ENCODE results near the gene YPEL3. TPM values are rescaled to one million over a fixed set of nuclear protein-coding genes. Genes with fewer than 3 reads are reported as not detected.
A peak's percentile ranks its signal among the peaks of the same experiment; 100 is the strongest.

Gene YPEL3
- total RNA-seq, 4 donors from 2014 or later: 97.2 to 197 (median 154) TPM

GRCh38 chr16:30063278-30063892 lies 32.6 kb downstream of the YPEL3 start:
- Histone ChIP-seq H3K36me3 (peaks cover 0 to 19% of the 10 kb centered on the region in 2 donors), H3K27me3 (no peaks in the 10 kb centered on the region), H3K4me3 (peak overlapping the region; percentile 75 to 91 (median 82)), H3K4me1 (peaks cover 57 to 61% of the 10 kb centered on the region in 2 donors), H3K9me3 (no peaks in the 10 kb centered on the region), H3K27ac (peak overlapping the region; percentile 97 to 100 (median 100))
- ATAC-seq (peak in 1 of 2 donors; percentile 0), DNase-seq (no peak)
- TF ChIP-seq, protein P1, sequence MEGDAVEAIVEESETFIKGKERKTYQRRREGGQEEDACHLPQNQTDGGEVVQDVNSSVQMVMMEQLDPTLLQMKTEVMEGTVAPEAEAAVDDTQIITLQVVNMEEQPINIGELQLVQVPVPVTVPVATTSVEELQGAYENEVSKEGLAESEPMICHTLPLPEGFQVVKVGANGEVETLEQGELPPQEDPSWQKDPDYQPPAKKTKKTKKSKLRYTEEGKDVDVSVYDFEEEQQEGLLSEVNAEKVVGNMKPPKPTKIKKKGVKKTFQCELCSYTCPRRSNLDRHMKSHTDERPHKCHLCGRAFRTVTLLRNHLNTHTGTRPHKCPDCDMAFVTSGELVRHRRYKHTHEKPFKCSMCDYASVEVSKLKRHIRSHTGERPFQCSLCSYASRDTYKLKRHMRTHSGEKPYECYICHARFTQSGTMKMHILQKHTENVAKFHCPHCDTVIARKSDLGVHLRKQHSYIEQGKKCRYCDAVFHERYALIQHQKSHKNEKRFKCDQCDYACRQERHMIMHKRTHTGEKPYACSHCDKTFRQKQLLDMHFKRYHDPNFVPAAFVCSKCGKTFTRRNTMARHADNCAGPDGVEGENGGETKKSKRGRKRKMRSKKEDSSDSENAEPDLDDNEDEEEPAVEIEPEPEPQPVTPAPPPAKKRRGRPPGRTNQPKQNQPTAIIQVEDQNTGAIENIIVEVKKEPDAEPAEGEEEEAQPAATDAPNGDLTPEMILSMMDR (IDR thresholded peaks at IDR 0.05 in 4 of 5, conservative IDR thresholded peaks at IDR 0.05 in 1 of 5): no peak
- no peak for TF ChIP-seq POLR2A (IDR thresholded peaks at IDR 0.05)
- in situ Hi-C loops (cut with MboI; ENCODE audit: low sequenced_read_pairs in 4 of 4) (loop anchor here in 2 of 4 donors (25.0 kb wide), 2 partner anchors 299 to 349 kb away; partner anchors contain the start of genes CD2BP2 (in 1 of the 2), MYL11 (in 1 of the 2), TBC1D10B (in 1 of the 2) and ZNF771 (in 1 of the 2)), intact Hi-C loops (cut with DNase I; ENCODE audit: low total_unique reads) (loop anchor here (5.0 to 10.0 kb wide), 2 partner anchors 66 to 351 kb away; partner anchors contain the start of genes HIRIP3 and INO80E)

DNA sequence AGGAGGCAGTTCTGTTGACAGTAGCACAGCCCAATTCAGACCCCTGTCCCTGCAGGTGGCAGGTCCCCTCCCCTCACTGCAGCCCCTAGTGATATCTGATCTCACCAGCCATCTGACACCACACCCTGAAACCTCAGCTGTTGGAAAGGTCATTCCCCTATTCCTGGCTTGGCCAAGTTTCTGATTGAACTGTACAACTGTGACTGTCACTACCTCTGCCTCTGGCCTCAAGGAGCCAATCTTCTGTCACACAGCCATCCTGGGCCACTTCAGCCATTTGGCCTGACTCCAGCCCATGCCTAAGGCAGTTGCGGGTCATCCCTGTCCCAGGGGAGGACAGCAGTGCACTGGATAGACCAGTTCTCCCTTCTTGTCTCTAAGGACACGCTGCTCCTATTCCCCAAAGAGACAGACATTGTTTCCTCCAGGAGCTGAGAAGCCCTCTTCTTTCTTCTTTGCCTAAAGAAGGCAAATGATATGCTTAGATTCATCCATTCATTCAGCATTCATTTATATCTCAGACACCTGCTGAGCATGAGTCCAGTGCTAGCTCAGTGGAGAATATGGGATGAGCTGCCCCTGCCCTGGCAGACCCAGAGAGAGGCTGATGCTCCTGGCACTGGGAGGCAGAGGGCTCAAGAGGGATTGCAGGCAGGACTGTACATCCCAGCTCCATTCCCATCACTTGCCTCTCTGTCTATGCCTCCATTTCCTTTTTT lies 35.0 kb downstream of the YPEL3 start:
- Histone ChIP-seq H3K4me3 (no peak overlapping the region), H3K4me1 (peaks cover 40 to 41% of the 10 kb centered on the region in 2 donors), H3K36me3 (no peaks in the 10 kb centered on the region), H3K9me3 (no peaks in the 10 kb centered on the region), H3K27me3 (no peaks in the 10 kb centered on the region), H3K27ac (peak overlapping the region; percentile 97 to 100 (median 100))
- ATAC-seq: peak; percentile 24 to 32
- TF ChIP-seq, protein P1 (IDR thresholded peaks at IDR 0.05 in 4 of 5, conservative IDR thresholded peaks at IDR 0.05 in 1 of 5): no peak
- TF ChIP-seq POLR2A (IDR thresholded peaks at IDR 0.05): no peak
- in situ Hi-C loops (cut with MboI; ENCODE audit: low sequenced_read_pairs in 4 of 4) (loop anchor here in 2 of 4 donors (25.0 kb wide), 2 partner anchors 301 to 351 kb away; partner anchors contain the start of genes CD2BP2 (in 1 of the 2), MYL11 (in 1 of the 2), TBC1D10B (in 1 of the 2) and ZNF771 (in 1 of the 2)), intact Hi-C loops (cut with DNase I; ENCODE audit: low total_unique reads) (loop anchor here (1.0 to 10.0 kb wide), 3 partner anchors 64 to 354 kb away; partner anchors contain the start of genes HIRIP3 and INO80E)
- peak; percentile 67 to 85 for DNase-seq

GRCh38 chr16:30060346-30060745 lies 35.7 kb downstream of the YPEL3 start:
- no peak for ATAC-seq
- Histone ChIP-seq H3K9me3 (no peaks in the 10 kb centered on the region), H3K4me3 (no peak overlapping the region), H3K27me3 (no peaks in the 10 kb centered on the region), H3K27ac (peak overlapping the region; percentile 97 to 100 (median 100)), H3K4me1 (peaks cover 40 to 41% of the 10 kb centered on the region in 2 donors), H3K36me3 (no peaks in the 10 kb centered on the region)
- DNase-seq: no peak
- intact Hi-C loops (cut with DNase I; ENCODE audit: low total_unique reads) (loop anchor here (5.0 to 10.0 kb wide), 2 partner anchors 63 to 354 kb away; partner anchors contain the start of genes HIRIP3 and INO80E), in situ Hi-C loops (cut with MboI; ENCODE audit: low sequenced_read_pairs in 4 of 4) (loop anchor here in 2 of 4 donors (25.0 kb wide), 2 partner anchors 302 to 352 kb away; partner anchors contain the start of genes CD2BP2 (in 1 of the 2), MYL11 (in 1 of the 2), TBC1D10B (in 1 of the 2) and ZNF771 (in 1 of the 2))
- TF ChIP-seq, protein P1 (IDR thresholded peaks at IDR 0.05 in 4 of 5, conservative IDR thresholded peaks at IDR 0.05 in 1 of 5): no peak
- TF ChIP-seq POLR2A (IDR thresholded peaks at IDR 0.05): no peak

GRCh38 chr16:30054959-30055553 lies 41.0 kb downstream of the YPEL3 start:
- Histone ChIP-seq H3K27ac (no peak overlapping the region), H3K9me3 (no peaks in the 10 kb centered on the region), H3K36me3 (no peaks in the 10 kb centered on the region), H3K4me1 (peaks cover 9% of the 10 kb centered on the region in 2 donors), H3K4me3 (no peak overlapping the region), H3K27me3 (no peaks in the 10 kb centered on the region)
- in situ Hi-C loops (cut with MboI; ENCODE audit: low sequenced_read_pairs in 4 of 4): loop anchor here in 2 of 4 donors (5.0 to 25.0 kb wide), 3 partner anchors 62 to 357 kb away; partner anchors contain the start of genes CD2BP2 (in 1 of the 2), MYL11 (in 1 of the 2), TBC1D10B (in 1 of the 2) and ZNF771 (in 1 of the 2)
- no peak for ATAC-seq
- TF ChIP-seq, protein P1 (IDR thresholded peaks at IDR 0.05 in 4 of 5, conservative IDR thresholded peaks at IDR 0.05 in 1 of 5): peak in 2 of 5 experiments; percentile 8 to 24
- TF ChIP-seq POLR2A (IDR thresholded peaks at IDR 0.05): no peak
- DNase-seq: no peak
- intact Hi-C loops (cut with DNase I; ENCODE audit: low total_unique reads): no loop called here
